Thyroid gland (tissue), 4 donors: ENCODE results near the gene TPCN1.
A peak's percentile ranks its signal among the peaks of the same experiment; 100 is the strongest.

Experiments used
- POLR2A ChIP-seq, 2 donors: fragments of 450-650 bp; IDR thresholded peaks; one replicate each; pipeline ENCODE4 v1.6.1; 2017; ENCODE audit warnings: antibody characterized with exemption in 2 of 2, mild to moderate bottlenecking in 2 of 2, moderate library complexity in 1 of 2
- TF ChIP-seq, protein P1 (sequence below), 6 experiments: fragments of 200-600 bp in 3 of 6; fragments of 450-650 bp in 3 of 6; sonication (generic) in 3 of 6; IDR thresholded peaks; one replicate each; pipeline ENCODE4 v1.5.1; 2016 to 2019; ENCODE audit warnings: antibody characterized with exemption in 6 of 6, mild to moderate bottlenecking in 2 of 6, inconsistent platforms in 1 of 6, moderate library complexity in 1 of 6

DNA sequence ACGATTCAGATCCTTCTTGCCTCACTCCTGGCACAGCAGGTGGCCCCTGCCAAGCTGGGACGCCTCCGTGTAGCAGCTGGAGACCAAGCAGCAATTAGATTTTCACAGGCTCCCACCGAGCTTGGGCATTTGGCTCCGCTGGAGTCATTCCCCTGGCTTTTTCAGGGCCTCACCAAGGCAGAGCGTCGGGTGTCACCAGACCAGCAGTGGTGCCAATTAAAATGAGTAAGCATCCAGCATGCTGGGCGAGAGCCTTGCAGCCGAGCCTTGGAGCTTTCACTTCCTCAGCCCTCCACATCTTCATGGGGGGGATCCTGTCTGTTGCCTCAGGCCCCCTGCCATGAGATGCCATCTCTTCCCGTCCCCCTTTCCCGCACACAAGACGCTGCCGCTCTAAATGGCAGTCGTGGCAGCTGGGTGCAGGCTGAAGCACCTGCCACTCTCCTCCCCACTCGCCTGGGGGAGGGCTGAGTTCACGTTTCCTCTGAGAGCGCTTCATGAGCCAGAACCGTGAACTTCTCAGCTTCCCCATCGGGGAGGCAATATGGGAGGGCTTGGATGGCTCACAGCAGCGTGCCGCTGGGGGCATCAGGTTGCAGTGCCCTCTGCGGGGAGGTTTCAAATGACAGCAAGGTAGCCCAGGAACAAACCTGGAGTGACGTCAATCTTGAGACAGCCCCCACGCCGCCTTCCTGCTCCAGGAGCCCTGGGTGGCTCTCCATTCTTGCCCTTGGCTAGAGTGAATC, 11.7 kb downstream of the TPCN1 start:
- TF ChIP-seq, protein P1, sequence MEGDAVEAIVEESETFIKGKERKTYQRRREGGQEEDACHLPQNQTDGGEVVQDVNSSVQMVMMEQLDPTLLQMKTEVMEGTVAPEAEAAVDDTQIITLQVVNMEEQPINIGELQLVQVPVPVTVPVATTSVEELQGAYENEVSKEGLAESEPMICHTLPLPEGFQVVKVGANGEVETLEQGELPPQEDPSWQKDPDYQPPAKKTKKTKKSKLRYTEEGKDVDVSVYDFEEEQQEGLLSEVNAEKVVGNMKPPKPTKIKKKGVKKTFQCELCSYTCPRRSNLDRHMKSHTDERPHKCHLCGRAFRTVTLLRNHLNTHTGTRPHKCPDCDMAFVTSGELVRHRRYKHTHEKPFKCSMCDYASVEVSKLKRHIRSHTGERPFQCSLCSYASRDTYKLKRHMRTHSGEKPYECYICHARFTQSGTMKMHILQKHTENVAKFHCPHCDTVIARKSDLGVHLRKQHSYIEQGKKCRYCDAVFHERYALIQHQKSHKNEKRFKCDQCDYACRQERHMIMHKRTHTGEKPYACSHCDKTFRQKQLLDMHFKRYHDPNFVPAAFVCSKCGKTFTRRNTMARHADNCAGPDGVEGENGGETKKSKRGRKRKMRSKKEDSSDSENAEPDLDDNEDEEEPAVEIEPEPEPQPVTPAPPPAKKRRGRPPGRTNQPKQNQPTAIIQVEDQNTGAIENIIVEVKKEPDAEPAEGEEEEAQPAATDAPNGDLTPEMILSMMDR (IDR thresholded peaks at IDR 0.05): peak in 1 of 6 experiments; percentile 37
- no peak for TF ChIP-seq POLR2A (IDR thresholded peaks at IDR 0.05)
